Sigmoid colon (tissue), 7 donors: ENCODE results near the gene CTNNBL1. TPM values are rescaled to one million over a fixed set of nuclear protein-coding genes. Genes with fewer than 3 reads are reported as not detected.

Source experiments
- DNase-seq: peaks from one replicate; pipeline ENCODE4 v3.0.0-alpha.2; 2019
- H3K27ac ChIP-seq, 4 donors: fragments of 200-600 bp; sonication (generic); one replicate each; pipeline ENCODE4 v1.5.1; 2016 to 2019; ENCODE audit warnings: mild to moderate bottlenecking in 1 of 4
- H3K27me3 ChIP-seq, 3 donors: fragments of 200-600 bp; sonication (generic); one replicate each; pipeline ENCODE4 v1.5.1; 2019; ENCODE audit warnings: mild to moderate bottlenecking in 1 of 3
- H3K36me3 ChIP-seq, 4 donors: fragments of 200-600 bp; sonication (generic); one replicate each; pipeline ENCODE4 v1.5.1; 2016 to 2019
- H3K4me1 ChIP-seq, 4 donors: fragments of 200-600 bp; sonication (generic); one replicate each; pipeline ENCODE4 v1.5.1; 2017 to 2019
- H3K4me3 ChIP-seq, 4 donors: fragments of 200-600 bp; sonication (generic); one replicate each; pipeline ENCODE4 v1.5.1; 2017 to 2019; ENCODE audit warnings: mild to moderate bottlenecking in 2 of 4, moderate library complexity in 1 of 4
- H3K9me3 ChIP-seq, 4 donors: fragments of 200-600 bp in 3 of 4; sonication (generic) in 3 of 4; one replicate each; pipeline versions ENCODE4 v1.5.1 to v1.6.1; 2013 to 2019
- CTCF ChIP-seq, 4 experiments: fragments of 450-650 bp in 3 of 4; fragments of 200-600 bp in 1 of 4; IDR thresholded peaks; one replicate each; pipeline ENCODE4 v1.5.1; 2016 to 2019; ENCODE audit warnings: antibody characterized with exemption in 4 of 4, mild to moderate bottlenecking in 3 of 4, moderate library complexity in 2 of 4
- EP300 ChIP-seq, 4 donors: sonication (generic); formaldehyde crosslinking; IDR thresholded peaks; one replicate each; pipeline ENCODE4 v1.6.1; 2017; ENCODE audit warnings: antibody characterized with exemption in 4 of 4
- POLR2A ChIP-seq, 2 donors: fragments of 450-650 bp; IDR thresholded peaks; one replicate each; pipeline ENCODE4 v1.6.1; 2016; ENCODE audit warnings: antibody characterized with exemption in 2 of 2, mild to moderate bottlenecking in 2 of 2, moderate library complexity in 2 of 2
- POLR2AphosphoS5 ChIP-seq, 4 donors: sonication (generic); formaldehyde crosslinking; IDR thresholded peaks; one replicate each; pipeline ENCODE4 v1.6.1; 2017; ENCODE audit warnings: antibody characterized with exemption in 4 of 4
- WGBS, 2 donors: extraction: QIAGEN DNeasy Blood & Tissue Kit; methylation state at CpG; one replicate each; pipeline ENCODE4 v1.1.7; 2013; 5-methylcytosine and 5-hydroxymethylcytosine counted together
- intact Hi-C: fragments of 100-400 bp; cut with DNase I; formaldehyde crosslinking; loops from one replicate; pipeline ENCODE4 v1.15.1; 2023
- polyA plus RNA-seq, 3 donors: library from polyadenylated mRNA; stranded (reverse); fragments of 200-250 nt; gene quantifications; one replicate each; pipeline ENCODE4 v1.2.3, GENCODE V29; 2013
- total RNA-seq, 4 donors: library from RNA; depleted of rRNA; stranded (reverse); fragments of >200 nt; gene quantifications; one replicate each; pipeline ENCODE4 v1.1.0, GENCODE V29; 2016
- donor health status: healthy with polysubstance abuse.
- donor health status: Bipolar disorder and iron deficiency.
- donor health status: healthy.

The CTNNBL1 gene
- total and polyA plus RNA-seq, 7 donors, result 27.3 to 47.9 (median 34.8) TPM

- no peak for DNase-seq
- TF ChIP-seq POLR2AphosphoS5 (IDR thresholded peaks at IDR 0.05) (no peak), EP300 (IDR thresholded peaks at IDR 0.05) (no peak), POLR2A (IDR thresholded peaks at IDR 0.05) (no peak), CTCF (IDR thresholded peaks at IDR 0.05) (no peak)
- intact Hi-C loops, result no loop called here
Measured at GRCh38 chr20:37704955-37705354, 11.1 kb downstream of the CTNNBL1 start.

GRCh38 chr20:37706298-37706697, 12.5 kb downstream of the CTNNBL1 start:
- TF ChIP-seq POLR2AphosphoS5 (IDR thresholded peaks at IDR 0.05) (no peak), EP300 (IDR thresholded peaks at IDR 0.05) (no peak), CTCF (IDR thresholded peaks at IDR 0.05) (no peak), POLR2A (IDR thresholded peaks at IDR 0.05) (no peak)
- peaks cover 0 to 5% (median 2%) of the 10 kb centered on the region in 4 donors for H3K4me1 ChIP-seq
- H3K27ac ChIP-seq, result no peak overlapping the region
- WGBS, 2 donors, result 92 to 97% methylated on average over 3 of the region's 3 CpGs
- intact Hi-C loops, result no loop called here
- no peaks in the 10 kb centered on the region for H3K36me3 ChIP-seq
- no peak overlapping the region for H3K4me3 ChIP-seq
- no peaks in the 10 kb centered on the region for H3K9me3 ChIP-seq
- DNase-seq, result no peak
- no peaks in the 10 kb centered on the region for H3K27me3 ChIP-seq

More at GRCh38 chr20:37704955-37705354, 11.1 kb downstream of the CTNNBL1 start:
- Histone ChIP-seq H3K36me3 (no peaks in the 10 kb centered on the region), H3K9me3 (no peaks in the 10 kb centered on the region), H3K4me3 (no peak overlapping the region), H3K4me1 (no peaks in the 10 kb centered on the region), H3K27ac (no peak overlapping the region), H3K27me3 (no peaks in the 10 kb centered on the region)
- 92 to 96% methylated on average over 1 of the region's 1 CpG for WGBS, 2 donors

GRCh38 chr20:37711001-37711400, 17.2 kb downstream of the CTNNBL1 start:
- no peak overlapping the region for H3K27ac ChIP-seq
- no peaks in the 10 kb centered on the region for H3K27me3 ChIP-seq
- no peaks in the 10 kb centered on the region for H3K9me3 ChIP-seq
- H3K36me3 ChIP-seq, result no peaks in the 10 kb centered on the region
- DNase-seq, result no peak
- 23 to 68% methylated on average over 2 of the region's 2 CpGs for WGBS, 2 donors
- H3K4me1 ChIP-seq, result peaks cover 0 to 20% (median 7%) of the 10 kb centered on the region in 4 donors
- no peak overlapping the region for H3K4me3 ChIP-seq
- no peak for TF ChIP-seq EP300 (IDR thresholded peaks at IDR 0.05)
- TF ChIP-seq POLR2A (IDR thresholded peaks at IDR 0.05), result no peak
- TF ChIP-seq CTCF (IDR thresholded peaks at IDR 0.05), result no peak
- intact Hi-C loops, result no loop called here

- Histone ChIP-seq H3K4me3 (no peak overlapping the region), H3K27ac (no peak overlapping the region), H3K27me3 (no peaks in the 10 kb centered on the region), H3K36me3 (no peaks in the 10 kb centered on the region), H3K9me3 (no peaks in the 10 kb centered on the region), H3K4me1 (peaks cover 0 to 20% (median 7%) of the 10 kb centered on the region in 4 donors)
- TF ChIP-seq POLR2A (IDR thresholded peaks at IDR 0.05) (no peak), POLR2AphosphoS5 (IDR thresholded peaks at IDR 0.05) (no peak), CTCF (IDR thresholded peaks at IDR 0.05) (no peak), EP300 (IDR thresholded peaks at IDR 0.05) (no peak)
- intact Hi-C loops, result no loop called here
- 86 to 89% methylated on average over 9 of the region's 9 CpGs for WGBS, 2 donors
- no peak for DNase-seq
Measured at GRCh38 chr20:37711994-37712964, 18.4 kb downstream of the CTNNBL1 start.
